Osteoblast (primary cell): ENCODE results near the gene ARHGEF17. TPM values are rescaled to one million over a fixed set of nuclear protein-coding genes. Genes with fewer than 3 reads are reported as not detected.

ENCODE experiments used
- DNase-seq: peaks from one replicate; pipeline ENCODE4 v3.0.0; 2011; ENCODE audit warnings: low spot score, mixed read lengths; ENCODE audit not compliant: insufficient read length; ENCODE audit errors: missing footprints
- H2AFZ ChIP-seq: 2 replicates; pipeline ENCODE4 v1.6.0; 2011; ENCODE audit warnings: mild to moderate bottlenecking, low read length
- H3K27ac ChIP-seq: 2 replicates; pipeline ENCODE4 v1.5.1; 2011; ENCODE audit warnings: mild to moderate bottlenecking, low read depth, low read length, moderate library complexity
- H3K27me3 ChIP-seq: 2 replicates; pipeline ENCODE4 v1.6.0; 2012; ENCODE audit warnings: mild to moderate bottlenecking, control low read depth, inconsistent platforms, low read length, moderate library complexity; ENCODE audit not compliant: insufficient read depth
- H3K36me3 ChIP-seq: 2 replicates; pipeline ENCODE4 v1.5.1; 2011; ENCODE audit warnings: mild to moderate bottlenecking, low read length, control low read depth, moderate library complexity; ENCODE audit not compliant: insufficient read depth
- H3K4me1 ChIP-seq: 2 replicates; pipeline ENCODE4 v1.5.1; 2011; ENCODE audit warnings: mild to moderate bottlenecking, low read length, control low read depth, moderate library complexity; ENCODE audit not compliant: insufficient read depth
- H3K4me2 ChIP-seq: 2 replicates; pipeline ENCODE4 v1.6.0; 2011; ENCODE audit warnings: mild to moderate bottlenecking, low read length; ENCODE audit not compliant: insufficient read depth
- H3K4me3 ChIP-seq: fragments of 200-600 bp; sonication (generic); 3 replicates; pipeline ENCODE4 v1.5.1; 2012; ENCODE audit warnings: mild to moderate bottlenecking, low read length, inconsistent platforms; ENCODE audit not compliant: insufficient read depth
- H3K79me2 ChIP-seq: 2 replicates; pipeline ENCODE4 v1.6.0; 2012; ENCODE audit warnings: mild to moderate bottlenecking, low read length, control low read depth, inconsistent platforms; ENCODE audit not compliant: insufficient read depth
- H3K9me3 ChIP-seq: 2 replicates; pipeline ENCODE4 v1.5.1; 2011; ENCODE audit warnings: low read depth, low read length, control low read depth
- H4K20me1 ChIP-seq: 2 replicates; pipeline ENCODE4 v1.6.0; 2012; ENCODE audit warnings: mild to moderate bottlenecking, low read length, control low read depth; ENCODE audit not compliant: insufficient read depth
- total RNA-seq: library from RNA; depleted of rRNA; stranded (reverse); fragments of >200 nt; gene quantifications from 2 replicates; pipeline ENCODE4 v1.2.3, GENCODE V29; 2012
- TF ChIP-seq, protein P1 (sequence below): IDR thresholded peaks from 2 replicates; pipeline ENCODE4 v1.5.1; 2011; ENCODE audit warnings: mild to moderate bottlenecking, low read depth, low read length, moderate library complexity; ENCODE audit errors: extremely low read depth

ARHGEF17 gene
- total RNA-seq, 1 donor: 67.0 TPM

DNA sequence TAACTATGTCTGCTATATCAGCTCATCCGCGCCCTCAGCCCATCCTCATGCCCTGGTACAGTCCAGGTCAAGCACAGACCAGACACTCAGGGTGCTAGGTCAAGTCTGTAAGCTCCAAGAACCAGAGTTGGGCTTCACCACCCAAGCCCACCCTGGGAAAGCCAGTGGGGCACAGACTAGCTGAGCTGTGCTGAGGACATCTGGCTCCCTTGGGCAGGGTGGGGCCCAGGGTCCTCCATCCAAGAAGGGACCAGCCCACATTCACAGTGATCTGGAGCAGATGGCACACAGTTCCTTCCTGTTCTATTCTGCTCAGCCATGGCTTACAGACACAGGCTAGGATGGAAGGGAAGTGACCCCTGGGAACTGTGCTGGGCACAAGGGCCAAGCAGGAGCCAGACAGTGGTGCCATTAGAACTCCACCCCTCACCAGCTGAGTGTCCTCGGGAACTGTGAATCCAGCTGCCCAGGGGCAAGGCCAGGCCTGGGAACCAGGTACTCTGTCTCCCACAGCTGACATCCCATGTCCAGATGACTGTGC lies 26.8 kb upstream of the ARHGEF17 start:
- H3K27ac ChIP-seq: no peak overlapping the region
- no peak for DNase-seq
- no peaks in the 10 kb centered on the region for H3K9me3 ChIP-seq
- no peak overlapping the region for H3K4me3 ChIP-seq
- no peak overlapping the region for H2AFZ ChIP-seq
- peaks cover 3% of the 10 kb centered on the region for H3K4me1 ChIP-seq
- TF ChIP-seq, protein P1, sequence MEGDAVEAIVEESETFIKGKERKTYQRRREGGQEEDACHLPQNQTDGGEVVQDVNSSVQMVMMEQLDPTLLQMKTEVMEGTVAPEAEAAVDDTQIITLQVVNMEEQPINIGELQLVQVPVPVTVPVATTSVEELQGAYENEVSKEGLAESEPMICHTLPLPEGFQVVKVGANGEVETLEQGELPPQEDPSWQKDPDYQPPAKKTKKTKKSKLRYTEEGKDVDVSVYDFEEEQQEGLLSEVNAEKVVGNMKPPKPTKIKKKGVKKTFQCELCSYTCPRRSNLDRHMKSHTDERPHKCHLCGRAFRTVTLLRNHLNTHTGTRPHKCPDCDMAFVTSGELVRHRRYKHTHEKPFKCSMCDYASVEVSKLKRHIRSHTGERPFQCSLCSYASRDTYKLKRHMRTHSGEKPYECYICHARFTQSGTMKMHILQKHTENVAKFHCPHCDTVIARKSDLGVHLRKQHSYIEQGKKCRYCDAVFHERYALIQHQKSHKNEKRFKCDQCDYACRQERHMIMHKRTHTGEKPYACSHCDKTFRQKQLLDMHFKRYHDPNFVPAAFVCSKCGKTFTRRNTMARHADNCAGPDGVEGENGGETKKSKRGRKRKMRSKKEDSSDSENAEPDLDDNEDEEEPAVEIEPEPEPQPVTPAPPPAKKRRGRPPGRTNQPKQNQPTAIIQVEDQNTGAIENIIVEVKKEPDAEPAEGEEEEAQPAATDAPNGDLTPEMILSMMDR: no peak
- no peaks in the 10 kb centered on the region for H3K27me3 ChIP-seq
- H3K36me3 ChIP-seq: no peaks in the 10 kb centered on the region
- H3K4me2 ChIP-seq: no peak overlapping the region
- no peaks in the 10 kb centered on the region for H3K79me2 ChIP-seq
- no peaks in the 10 kb centered on the region for H4K20me1 ChIP-seq

DNA sequence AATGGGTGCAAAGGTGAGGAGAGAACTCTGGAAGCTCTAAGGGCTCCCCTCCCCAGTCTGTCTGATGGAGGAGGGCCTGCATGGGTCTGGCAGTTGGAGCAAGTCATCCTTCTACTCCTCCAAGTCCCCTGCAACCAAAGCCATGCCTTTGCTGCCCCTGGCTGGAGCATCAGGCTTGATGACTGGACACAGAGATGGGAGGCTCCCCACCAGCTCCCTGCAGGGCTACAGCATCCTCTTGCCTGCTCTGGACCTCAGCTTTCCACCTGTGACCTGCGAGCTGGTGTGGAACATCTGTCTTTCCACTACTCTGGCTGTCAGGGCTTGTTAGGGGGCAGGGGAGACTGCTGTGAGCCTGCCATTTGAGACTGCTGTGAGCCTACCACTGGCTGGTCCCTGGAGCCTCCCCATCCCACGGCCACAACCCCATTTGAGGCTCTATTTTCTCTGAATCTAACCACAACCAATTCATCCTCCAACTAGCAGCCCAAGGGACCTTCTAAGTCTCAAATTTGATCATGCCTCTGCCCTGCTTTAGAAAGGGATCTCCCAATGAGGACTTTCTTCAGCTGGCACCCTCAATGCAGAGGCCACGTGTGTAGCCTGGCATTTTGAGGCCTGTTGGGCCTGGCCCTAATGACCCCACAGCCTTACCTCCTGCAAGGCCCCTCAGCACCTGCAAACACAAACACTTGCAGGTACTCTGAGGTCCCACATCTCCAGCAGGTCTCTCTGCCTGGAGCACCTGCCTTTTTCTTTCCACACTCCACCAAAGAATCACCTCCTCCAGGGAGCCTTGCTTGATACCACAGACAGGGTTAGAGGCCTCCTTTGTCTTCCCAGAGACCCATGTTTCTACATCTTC lies 26.0 kb upstream of the ARHGEF17 start:
- TF ChIP-seq, protein P1: no peak
- H3K27ac ChIP-seq: no peak overlapping the region
- H3K4me3 ChIP-seq: no peak overlapping the region
- H3K27me3 ChIP-seq: no peaks in the 10 kb centered on the region
- no peaks in the 10 kb centered on the region for H4K20me1 ChIP-seq
- no peaks in the 10 kb centered on the region for H3K36me3 ChIP-seq
- H2AFZ ChIP-seq: no peak overlapping the region
- no peaks in the 10 kb centered on the region for H3K9me3 ChIP-seq
- no peak overlapping the region for H3K4me2 ChIP-seq
- H3K4me1 ChIP-seq: peaks cover 3% of the 10 kb centered on the region
- H3K79me2 ChIP-seq: no peaks in the 10 kb centered on the region
- peak; percentile 73 for DNase-seq

DNA sequence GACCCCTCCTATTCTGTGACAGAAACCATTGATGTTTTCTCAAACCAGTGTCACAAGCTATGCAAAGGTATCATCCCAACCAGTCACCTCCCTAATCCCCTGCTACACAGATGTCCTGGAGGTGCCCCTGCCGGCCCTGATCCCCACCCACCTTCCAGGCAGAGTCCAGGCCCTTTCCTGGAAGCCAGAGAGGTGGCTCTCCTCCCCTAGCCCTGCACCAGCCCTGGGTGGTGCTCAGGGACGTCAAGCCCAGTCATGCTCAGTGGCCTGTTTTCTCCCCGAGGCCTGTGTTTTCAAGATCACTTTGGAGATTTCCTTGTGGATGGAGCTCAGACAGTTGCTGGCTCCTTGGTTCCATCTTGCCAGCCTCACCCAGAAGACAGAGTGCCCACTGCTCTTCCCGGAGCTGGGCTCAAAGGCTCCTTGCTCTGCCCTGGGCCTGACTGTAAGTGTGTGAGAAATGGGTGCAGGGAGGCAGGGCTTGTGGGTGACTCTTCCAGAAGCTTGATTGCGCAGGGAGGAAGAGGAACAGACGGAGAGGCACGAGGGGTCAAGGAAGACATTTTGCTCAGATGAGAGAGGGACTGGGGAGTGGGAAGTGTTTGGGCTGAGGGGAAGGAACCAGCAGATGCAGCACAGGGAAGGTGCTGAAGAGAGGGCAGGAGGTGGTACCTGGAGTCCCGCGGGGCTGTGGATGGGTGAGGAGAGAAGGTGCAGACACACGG lies 24.6 kb upstream of the ARHGEF17 start:
- H2AFZ ChIP-seq: no peak overlapping the region
- no peak overlapping the region for H3K27ac ChIP-seq
- H3K4me3 ChIP-seq: no peak overlapping the region
- H3K36me3 ChIP-seq: no peaks in the 10 kb centered on the region
- no peaks in the 10 kb centered on the region for H3K79me2 ChIP-seq
- TF ChIP-seq, protein P1: no peak
- H3K27me3 ChIP-seq: no peaks in the 10 kb centered on the region
- H3K4me2 ChIP-seq: no peak overlapping the region
- DNase-seq: no peak
- no peaks in the 10 kb centered on the region for H4K20me1 ChIP-seq
- peaks cover 6% of the 10 kb centered on the region for H3K4me1 ChIP-seq
- no peaks in the 10 kb centered on the region for H3K9me3 ChIP-seq

DNA sequence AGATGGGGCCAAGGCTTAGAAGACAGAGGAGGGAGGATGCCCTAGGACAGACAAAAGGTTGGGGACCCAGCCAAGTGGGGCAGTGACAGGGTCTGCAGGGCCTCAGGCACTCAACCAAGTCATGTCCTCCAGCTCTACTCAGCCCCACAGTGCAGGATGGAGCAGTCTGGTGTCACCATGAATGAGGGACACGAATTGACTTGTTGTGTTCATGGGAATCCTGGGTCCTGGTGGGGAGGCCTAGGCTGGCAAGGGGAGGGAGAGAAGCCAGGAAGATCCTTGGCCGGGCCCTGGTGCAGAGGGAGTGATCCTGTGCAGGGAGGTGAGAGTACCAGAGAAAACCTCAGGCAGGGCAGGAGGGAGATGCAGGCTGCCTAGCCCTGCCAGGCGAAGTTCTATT lies 24.0 kb upstream of the ARHGEF17 start:
- H3K27me3 ChIP-seq: no peaks in the 10 kb centered on the region
- no peaks in the 10 kb centered on the region for H3K79me2 ChIP-seq
- no peaks in the 10 kb centered on the region for H4K20me1 ChIP-seq
- no peak overlapping the region for H3K27ac ChIP-seq
- H3K4me2 ChIP-seq: no peak overlapping the region
- H2AFZ ChIP-seq: no peak overlapping the region
- no peaks in the 10 kb centered on the region for H3K9me3 ChIP-seq
- no peaks in the 10 kb centered on the region for H3K36me3 ChIP-seq
- H3K4me1 ChIP-seq: peaks cover 12% of the 10 kb centered on the region
- TF ChIP-seq, protein P1: no peak
- no peak for DNase-seq
- H3K4me3 ChIP-seq: no peak overlapping the region
